ENCODE measurements around the gene PFDN1.

Gene PFDN1

GRCh38 chr5:140259500-140259899 is 43.4 kb downstream of the PFDN1 start:
- DNase-seq (ENCODE audit: insufficient read length, low spot score) (no peak), FAIRE-seq (no peak)
- TF ChIP-seq POLR2AphosphoS5 (IDR thresholded peaks at IDR 0.05; ENCODE audit: low read depth, low read length) (no peak), POU2F2 (IDR thresholded peaks at IDR 0.05; ENCODE audit: low read depth, low read length) (no peak), POLR2A (IDR thresholded peaks at IDR 0.05; ENCODE audit: low read depth, low read length) (no peak), SPI1 (IDR thresholded peaks at IDR 0.05; ENCODE audit: low read depth, low read length) (no peak), TAF1 (IDR thresholded peaks at IDR 0.05; ENCODE audit: low read depth, low read length) (no peak), PAX5 (IDR thresholded peaks at IDR 0.05; ENCODE audit: insufficient read depth, low read length, severe bottlenecking) (no peak)

DNA sequence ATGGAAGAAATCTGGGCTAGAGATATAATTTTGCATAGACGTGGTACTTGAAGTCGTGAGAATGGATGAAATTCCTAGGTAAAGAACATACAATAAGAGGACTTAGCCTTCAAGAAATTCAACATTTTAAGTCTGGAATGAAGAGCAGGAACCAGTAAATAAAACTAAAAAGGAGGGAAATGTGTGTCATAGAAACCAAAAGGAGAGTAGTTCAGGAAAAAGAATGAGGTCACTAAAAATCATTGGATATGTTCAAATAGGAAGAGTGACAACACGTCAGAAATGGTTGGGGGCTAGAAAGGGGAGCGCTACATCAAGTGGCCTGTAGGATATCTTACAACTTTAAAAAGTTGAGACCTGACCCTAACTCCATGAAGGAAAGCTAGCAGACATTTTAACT is 44.0 kb downstream of the PFDN1 start:
- no peak for FAIRE-seq
- DNase-seq (ENCODE audit: insufficient read length, low spot score) = no peak
- TF ChIP-seq SPI1 (IDR thresholded peaks at IDR 0.05; ENCODE audit: low read depth, low read length) (no peak), POU2F2 (IDR thresholded peaks at IDR 0.05; ENCODE audit: low read depth, low read length) (no peak), POLR2AphosphoS5 (IDR thresholded peaks at IDR 0.05; ENCODE audit: low read depth, low read length) (no peak), POLR2A (IDR thresholded peaks at IDR 0.05; ENCODE audit: low read depth, low read length) (no peak), PAX5 (IDR thresholded peaks at IDR 0.05; ENCODE audit: insufficient read depth, low read length, severe bottlenecking) (no peak), TAF1 (IDR thresholded peaks at IDR 0.05; ENCODE audit: low read depth, low read length) (no peak)

GRCh38 chr5:140258016-140258415 is 44.9 kb downstream of the PFDN1 start:
- no peak for FAIRE-seq
- DNase-seq (ENCODE audit: insufficient read length, low spot score) = no peak
- TF ChIP-seq SPI1 (IDR thresholded peaks at IDR 0.05; ENCODE audit: low read depth, low read length) (no peak), TAF1 (IDR thresholded peaks at IDR 0.05; ENCODE audit: low read depth, low read length) (no peak), POLR2AphosphoS5 (IDR thresholded peaks at IDR 0.05; ENCODE audit: low read depth, low read length) (no peak), PAX5 (IDR thresholded peaks at IDR 0.05; ENCODE audit: insufficient read depth, low read length, severe bottlenecking) (no peak)

DNA sequence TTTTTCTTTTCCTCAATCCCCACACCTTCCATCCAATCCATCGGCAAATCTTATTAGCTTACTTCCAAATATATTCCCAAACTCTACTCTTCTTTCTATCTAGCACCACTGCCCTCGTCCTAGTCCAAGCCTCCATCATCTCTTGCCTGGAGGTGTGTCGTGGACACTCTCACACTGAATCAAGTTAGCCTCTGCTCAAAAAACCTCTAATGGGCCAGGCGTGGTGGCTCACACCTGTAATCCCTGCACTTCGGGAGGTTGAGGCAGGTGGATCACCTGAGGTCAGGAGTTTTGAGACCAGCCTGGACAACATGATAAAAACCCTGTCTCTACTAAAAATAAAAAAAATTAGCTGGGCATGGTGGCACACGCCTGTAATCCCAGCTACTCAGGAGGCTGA is 46.2 kb downstream of the PFDN1 start:
- TF ChIP-seq POLR2AphosphoS5 (IDR thresholded peaks at IDR 0.05; ENCODE audit: low read depth, low read length) (no peak), PAX5 (IDR thresholded peaks at IDR 0.05; ENCODE audit: insufficient read depth, low read length, severe bottlenecking) (no peak), POLR2A (IDR thresholded peaks at IDR 0.05; ENCODE audit: low read depth, low read length) (no peak), TAF1 (IDR thresholded peaks at IDR 0.05; ENCODE audit: low read depth, low read length) (no peak), SPI1 (IDR thresholded peaks at IDR 0.05; ENCODE audit: low read depth, low read length) (no peak), POU2F2 (IDR thresholded peaks at IDR 0.05; ENCODE audit: low read depth, low read length) (no peak)
- DNase-seq (ENCODE audit: insufficient read length, low spot score) (no peak), FAIRE-seq (no peak)

- TF ChIP-seq PAX5 (IDR thresholded peaks at IDR 0.05; ENCODE audit: insufficient read depth, low read length, severe bottlenecking) (no peak), POLR2A (IDR thresholded peaks at IDR 0.05; ENCODE audit: low read depth, low read length) (no peak), SPI1 (IDR thresholded peaks at IDR 0.05; ENCODE audit: low read depth, low read length) (no peak), TAF1 (IDR thresholded peaks at IDR 0.05; ENCODE audit: low read depth, low read length) (no peak), POU2F2 (IDR thresholded peaks at IDR 0.05; ENCODE audit: low read depth, low read length) (no peak), POLR2AphosphoS5 (IDR thresholded peaks at IDR 0.05; ENCODE audit: low read depth, low read length) (no peak)
- FAIRE-seq = no peak
Measured at GRCh38 chr5:140255460-140256157, 47.3 kb downstream of the PFDN1 start.

DNA sequence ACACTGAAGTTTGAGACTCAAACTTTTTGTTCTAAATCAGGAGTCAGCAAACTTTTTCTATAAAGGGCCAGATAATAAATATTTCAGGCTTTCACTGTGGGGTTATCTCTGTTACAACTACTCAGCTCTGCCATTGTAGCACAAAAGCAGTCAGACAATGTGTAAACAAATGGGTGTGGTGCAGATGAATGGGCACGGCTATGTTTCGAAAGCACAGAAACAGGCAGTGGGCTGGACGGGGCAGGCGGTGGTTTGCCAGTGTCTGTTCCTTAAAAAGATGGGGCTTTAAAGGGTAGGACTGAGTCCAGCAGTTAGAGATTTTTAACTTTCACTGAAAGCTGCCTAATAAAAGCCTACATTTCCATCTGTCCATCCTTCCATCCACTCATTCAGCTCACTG is 48.9 kb downstream of the PFDN1 start:
- no peak for DNase-seq (ENCODE audit: insufficient read length, low spot score)
- FAIRE-seq = no peak

More at GRCh38 chr5:140255460-140256157, 47.3 kb downstream of the PFDN1 start:
- DNase-seq (ENCODE audit: insufficient read length, low spot score) = no peak

GRCh38 chr5:140252470-140253126 is 50.3 kb downstream of the PFDN1 start:
- FAIRE-seq (no peak), DNase-seq (ENCODE audit: insufficient read length, low spot score) (no peak)
- no peak for TF ChIP-seq POU2F2 (IDR thresholded peaks at IDR 0.05; ENCODE audit: low read depth, low read length)

More for the DNA sequence above, 48.9 kb downstream of the PFDN1 start:
- TF ChIP-seq TAF1 (IDR thresholded peaks at IDR 0.05; ENCODE audit: low read depth, low read length) = no peak
- no peak for TF ChIP-seq POU2F2 (IDR thresholded peaks at IDR 0.05; ENCODE audit: low read depth, low read length)
- no peak for TF ChIP-seq SPI1 (IDR thresholded peaks at IDR 0.05; ENCODE audit: low read depth, low read length)
- TF ChIP-seq PAX5 (IDR thresholded peaks at IDR 0.05; ENCODE audit: insufficient read depth, low read length, severe bottlenecking) = no peak
- no peak for TF ChIP-seq POLR2A (IDR thresholded peaks at IDR 0.05; ENCODE audit: low read depth, low read length)
- no peak for TF ChIP-seq POLR2AphosphoS5 (IDR thresholded peaks at IDR 0.05; ENCODE audit: low read depth, low read length)

GRCh38 chr5:140251527-140251973 is 51.4 kb downstream of the PFDN1 start:
- TF ChIP-seq TAF1 (IDR thresholded peaks at IDR 0.05; ENCODE audit: low read depth, low read length) (no peak), SPI1 (IDR thresholded peaks at IDR 0.05; ENCODE audit: low read depth, low read length) (peak; percentile 45; the same call in 1 of the 2 replicates), POLR2A (IDR thresholded peaks at IDR 0.05; ENCODE audit: low read depth, low read length) (no peak), POLR2AphosphoS5 (IDR thresholded peaks at IDR 0.05; ENCODE audit: low read depth, low read length) (no peak), POU2F2 (IDR thresholded peaks at IDR 0.05; ENCODE audit: low read depth, low read length) (no peak), PAX5 (IDR thresholded peaks at IDR 0.05; ENCODE audit: insufficient read depth, low read length, severe bottlenecking) (no peak)
- DNase-seq (ENCODE audit: insufficient read length, low spot score) (no peak), FAIRE-seq (peak; percentile 87)

GRCh38 chr5:140250386-140250785 is 52.5 kb downstream of the PFDN1 start:
- no peak for TF ChIP-seq PAX5 (IDR thresholded peaks at IDR 0.05; ENCODE audit: insufficient read depth, low read length, severe bottlenecking)
- no peak for TF ChIP-seq TAF1 (IDR thresholded peaks at IDR 0.05; ENCODE audit: low read depth, low read length)
- TF ChIP-seq POLR2A (IDR thresholded peaks at IDR 0.05; ENCODE audit: low read depth, low read length) = no peak
- TF ChIP-seq SPI1 (IDR thresholded peaks at IDR 0.05; ENCODE audit: low read depth, low read length) = no peak
- TF ChIP-seq POU2F2 (IDR thresholded peaks at IDR 0.05; ENCODE audit: low read depth, low read length) = no peak
- no peak for TF ChIP-seq POLR2AphosphoS5 (IDR thresholded peaks at IDR 0.05; ENCODE audit: low read depth, low read length)
- no peak for FAIRE-seq
- no peak for DNase-seq (ENCODE audit: insufficient read length, low spot score)

All from GM12891 (cell line).